GM12865 (cell line): ENCODE data around the gene ARRB2.

Experiments used
- DNase-seq: peaks from one replicate; pipeline ENCODE4 v3.0.0; 2010; ENCODE audit warnings: low read depth
- H3K4me3 ChIP-seq: 2 replicates; pipeline ENCODE4 v1.5.1; 2011; ENCODE audit warnings: mild to moderate bottlenecking, low read depth, low read length, control low read depth
- CTCF ChIP-seq: IDR thresholded peaks from 2 replicates; pipeline ENCODE4 v1.5.1; 2011; ENCODE audit warnings: low read length, control low read depth, low read depth, inconsistent platforms; ENCODE audit not compliant: insufficient read depth; ENCODE audit errors: missing control alignments

ARRB2 gene

GRCh38 chr17:4709794-4710692 lies at the start of gene ARRB2:
TSS of gene ARRB2 (plus strand) at chr17:4710632. CDS start at chr17:4710722, 90 bp downstream.
- H3K4me3 ChIP-seq = peak within 1 kb of the TSS; percentile 75
- DNase-seq = peak; percentile 99
- TF ChIP-seq CTCF = peak; percentile 71

- TF ChIP-seq CTCF = no peak
- no peak for DNase-seq
- H3K4me3 ChIP-seq = no peak overlapping the region
Measured at GRCh38 chr17:4663711-4664110, 46.7 kb upstream of the ARRB2 start.

- TF ChIP-seq CTCF = no peak
- no peak for DNase-seq
- H3K4me3 ChIP-seq = no peak overlapping the region
Measured at GRCh38 chr17:4664230-4664629, 46.2 kb upstream of the ARRB2 start.

- DNase-seq = no peak
- TF ChIP-seq CTCF = no peak
- no peak overlapping the region for H3K4me3 ChIP-seq
Measured at GRCh38 chr17:4665027-4665426, 45.4 kb upstream of the ARRB2 start.

GRCh38 chr17:4666296-4666695 lies 44.1 kb upstream of the ARRB2 start:
- DNase-seq = no peak
- no peak for TF ChIP-seq CTCF
- no peak overlapping the region for H3K4me3 ChIP-seq

GRCh38 chr17:4667166-4667565 lies 43.3 kb upstream of the ARRB2 start:
- no peak for TF ChIP-seq CTCF
- no peak overlapping the region for H3K4me3 ChIP-seq
- DNase-seq = no peak
